ENCODE data around the gene CFAP221. TPM values are rescaled to one million over a fixed set of nuclear protein-coding genes. Genes with fewer than 3 reads are reported as not detected.

Gene CFAP221
- total and polyA plus RNA-seq, 10 of the 15 experiments (the other 5 are each of a cell fraction or from before 2014, with no cell fraction given): not detected

- TF ChIP-seq, protein P1, sequence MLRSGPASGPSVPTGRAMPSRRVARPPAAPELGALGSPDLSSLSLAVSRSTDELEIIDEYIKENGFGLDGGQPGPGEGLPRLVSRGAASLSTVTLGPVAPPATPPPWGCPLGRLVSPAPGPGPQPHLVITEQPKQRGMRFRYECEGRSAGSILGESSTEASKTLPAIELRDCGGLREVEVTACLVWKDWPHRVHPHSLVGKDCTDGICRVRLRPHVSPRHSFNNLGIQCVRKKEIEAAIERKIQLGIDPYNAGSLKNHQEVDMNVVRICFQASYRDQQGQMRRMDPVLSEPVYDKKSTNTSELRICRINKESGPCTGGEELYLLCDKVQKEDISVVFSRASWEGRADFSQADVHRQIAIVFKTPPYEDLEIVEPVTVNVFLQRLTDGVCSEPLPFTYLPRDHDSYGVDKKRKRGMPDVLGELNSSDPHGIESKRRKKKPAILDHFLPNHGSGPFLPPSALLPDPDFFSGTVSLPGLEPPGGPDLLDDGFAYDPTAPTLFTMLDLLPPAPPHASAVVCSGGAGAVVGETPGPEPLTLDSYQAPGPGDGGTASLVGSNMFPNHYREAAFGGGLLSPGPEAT (IDR thresholded peaks at IDR 0.05; ENCODE audit: low read depth): no peak
- no peak for TF ChIP-seq NFYA (IDR thresholded peaks at IDR 0.05; ENCODE audit: borderline replicate concordance, low read depth, low read length)
- TF ChIP-seq, protein P2, sequence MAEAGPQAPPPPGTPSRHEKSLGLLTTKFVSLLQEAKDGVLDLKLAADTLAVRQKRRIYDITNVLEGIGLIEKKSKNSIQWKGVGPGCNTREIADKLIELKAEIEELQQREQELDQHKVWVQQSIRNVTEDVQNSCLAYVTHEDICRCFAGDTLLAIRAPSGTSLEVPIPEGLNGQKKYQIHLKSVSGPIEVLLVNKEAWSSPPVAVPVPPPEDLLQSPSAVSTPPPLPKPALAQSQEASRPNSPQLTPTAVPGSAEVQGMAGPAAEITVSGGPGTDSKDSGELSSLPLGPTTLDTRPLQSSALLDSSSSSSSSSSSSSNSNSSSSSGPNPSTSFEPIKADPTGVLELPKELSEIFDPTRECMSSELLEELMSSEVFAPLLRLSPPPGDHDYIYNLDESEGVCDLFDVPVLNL (IDR thresholded peaks at IDR 0.05; ENCODE audit: low read depth, low read length): no peak
Observed at GRCh38 chr2:119546447-119546767, 2.2 kb downstream of the CFAP221 start (continued).

DNA sequence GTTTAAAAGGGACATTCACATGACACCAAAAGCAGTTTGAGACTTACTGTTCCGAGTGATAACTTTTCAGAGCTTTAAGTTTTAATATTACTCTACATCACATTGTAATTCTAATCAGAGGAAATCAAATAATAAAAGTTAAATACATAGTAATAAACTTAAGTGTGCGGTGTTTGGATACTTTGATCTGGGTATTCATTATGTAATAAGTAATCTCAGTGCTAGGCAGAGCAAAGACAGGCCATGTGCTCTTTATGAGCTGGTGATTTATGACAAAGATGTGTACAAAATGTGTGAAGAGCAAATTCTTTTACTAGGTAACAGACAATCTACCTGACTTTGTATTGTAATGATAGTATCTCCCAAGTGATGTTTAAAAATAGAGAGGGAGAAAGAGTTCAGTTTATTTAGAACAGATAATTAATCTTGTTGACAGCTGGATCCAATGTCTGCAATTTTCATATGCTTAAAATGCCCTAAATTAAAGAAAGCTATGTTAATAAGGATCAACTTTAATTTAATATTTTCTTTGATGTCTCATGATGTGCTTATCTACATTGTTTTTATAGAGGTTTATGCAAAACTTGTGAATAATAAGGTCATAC, 4.4 kb downstream of the CFAP221 start:
- BruUV-seq (replicated peaks): no TSS peak
- CTCF ChIA-PET: interaction anchor here (0.8 to 1.7 kb wide), 3 partner anchors 11 to 32 kb away, joined by 3 to 6 read pairs (median 4); no protein-coding TSS in a partner anchor

More for the DNA sequence above, 4.4 kb downstream of the CFAP221 start:
- H2AFZ ChIP-seq (ENCODE audit: control insufficient read depth, low read depth, low read length): no peak overlapping the region
- ChIA-PET SMC1A (ENCODE audit: uncharacterized antibody, unreplicated experiment) (interaction anchor here (1.3 kb wide), 1 partner anchor 7 kb away, joined by 3 read pairs; no protein-coding TSS in a partner anchor), POLR2A (no interaction called here), RAD21 (ENCODE audit: unreplicated experiment) (no interaction called here)
- H3K27ac ChIP-seq (ENCODE audit: control insufficient read depth, insufficient read depth): no peak overlapping the region
- no peaks in the 10 kb centered on the region for H3K79me2 ChIP-seq (ENCODE audit: control insufficient read depth, insufficient read depth, low read length)
- peaks cover 0 to 2% of the 10 kb centered on the region in 2 experiments; a peak in 2 of 4 replicates for H3K27me3 ChIP-seq (replicated peaks in 1 of 2; ENCODE audit: control insufficient read depth in 2 of 2, insufficient read depth in 2 of 2, low read length in 1 of 2)
- no peak overlapping the region for H3K4me3 ChIP-seq
- in situ Hi-C loops (cut with MboI): no loop called here
- H3K4me2 ChIP-seq (ENCODE audit: control insufficient read depth, insufficient read depth): no peak overlapping the region
- TF ChIP-seq ZNF274 (IDR thresholded peaks at IDR 0.05; ENCODE audit: insufficient read depth, insufficient read length) (no peak), MEF2B (IDR thresholded peaks at IDR 0.05; ENCODE audit: partially characterized antibody, poor library complexity, severe bottlenecking) (no peak)
- H3K36me3 ChIP-seq (ENCODE audit: control insufficient read depth in 2 of 2, insufficient read depth in 2 of 2, low read length in 1 of 2): no peaks in the 10 kb centered on the region
- no peak for FAIRE-seq
- no peak for DNase-seq (ENCODE audit: low read depth, low spot score)
- no peaks in the 10 kb centered on the region; the same call in 1 of the 2 replicates for H3K4me1 ChIP-seq (ENCODE audit: control insufficient read depth, insufficient read depth, low read length)
- H4K20me1 ChIP-seq (ENCODE audit: control insufficient read depth, insufficient read depth): no peaks in the 10 kb centered on the region
- no peaks in the 10 kb centered on the region for H3K9me3 ChIP-seq (replicated peaks; ENCODE audit: control insufficient read depth, insufficient read depth, low read length)
- intact Hi-C loops (cut with micrococcal nuclease; ENCODE audit: unreplicated experiment): no loop called here
- 59% methylated on average over 2 of the region's 2 CpGs for WGBS (ENCODE audit: insufficient coverage, insufficient replicate concordance, low lambda C conversion rate, missing lambda C conversion rate)
- no peak for ATAC-seq
- no peak overlapping the region for H3K9ac ChIP-seq (ENCODE audit: control insufficient read depth, insufficient read depth, low read length)
